SJSA1 (cell line): Measurements from ENCODE around the gene DIS3L2. TPM values are rescaled to one million over a fixed set of nuclear protein-coding genes. Genes with fewer than 3 reads are reported as not detected.

ENCODE experiments used
- DNase-seq, 2 experiments: peaks; one replicate each; pipeline ENCODE4 v3.0.0-alpha.2; 2015 to 2020; ENCODE audit warnings: low spot score in 2 of 2, low read depth in 1 of 2
- H3K27ac ChIP-seq: fragments of 250-450 bp; sonication (Bioruptor Pico); 2 replicates; pipeline ENCODE4 v1.5.1; 2020; ENCODE audit warnings: mild to moderate bottlenecking, moderate library complexity
- H3K27me3 ChIP-seq: fragments of 250-450 bp; sonication (Bioruptor Pico); replicated peaks from 2 replicates; pipeline ENCODE4 v1.5.1; 2020; ENCODE audit warnings: mild to moderate bottlenecking, moderate library complexity
- H3K36me3 ChIP-seq: fragments of 250-450 bp; sonication (Bioruptor Pico); 2 replicates; pipeline ENCODE4 v1.5.1; 2020; ENCODE audit warnings: mild to moderate bottlenecking
- H3K4me1 ChIP-seq: fragments of 250-450 bp; sonication (Bioruptor Pico); replicated peaks from 2 replicates; pipeline ENCODE4 v1.6.1; 2021; ENCODE audit warnings: mild to moderate bottlenecking
- H3K4me3 ChIP-seq: fragments of 250-450 bp; sonication (Bioruptor Pico); 2 replicates; pipeline ENCODE4 v1.5.1; 2020; ENCODE audit warnings: mild to moderate bottlenecking
- H3K9me3 ChIP-seq: fragments of 250-450 bp; sonication (Bioruptor Pico); replicated peaks from 2 replicates; pipeline ENCODE4 v1.5.1; 2020; ENCODE audit warnings: mild to moderate bottlenecking
- total RNA-seq: library from RNA; depleted of rRNA; stranded (reverse); fragments of >200 nt; shearing (Covaris generic); gene quantifications from 2 replicates; pipeline ENCODE4 v1.2.3, GENCODE V29; 2014

Gene DIS3L2
- total RNA-seq, 1 experiment from 2014 or later: 20.6 TPM

DNA sequence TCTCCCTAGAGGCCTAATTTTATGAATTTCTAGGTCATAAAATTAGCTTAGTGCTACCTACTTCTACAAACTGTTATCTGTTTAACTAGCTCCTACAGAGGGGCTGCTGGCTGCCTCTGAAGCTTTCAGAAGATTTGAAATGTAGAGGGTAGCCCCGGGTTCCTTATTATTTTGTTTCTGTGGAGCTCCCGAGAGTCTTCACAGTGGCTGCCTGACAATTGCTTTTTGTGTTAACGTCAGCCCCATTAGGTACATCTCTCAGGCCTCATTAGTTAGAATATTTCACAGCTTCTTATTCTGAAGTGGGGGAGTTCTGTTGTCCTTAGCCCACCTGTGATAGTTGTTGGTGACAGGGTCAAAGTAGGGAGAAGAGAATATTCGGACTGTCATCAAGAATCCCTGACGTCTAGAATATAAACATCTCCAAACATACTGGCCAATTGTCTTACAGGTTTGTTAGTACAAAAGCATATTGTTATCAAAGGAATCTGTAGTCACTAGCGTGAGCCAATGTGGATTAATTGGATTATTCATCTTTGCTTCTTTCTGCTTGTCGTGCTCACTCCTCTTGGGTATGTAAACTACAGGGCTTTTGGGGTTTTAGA is 77.5 kb downstream of the DIS3L2 start:
- Histone ChIP-seq H3K36me3 (peaks cover 8% of the 10 kb centered on the region), H3K9me3 (no peaks in the 10 kb centered on the region; the same call in 1 of the 2 replicates), H3K4me1 (no peaks in the 10 kb centered on the region), H3K27me3 (no peaks in the 10 kb centered on the region), H3K27ac (no peak overlapping the region), H3K4me3 (no peak overlapping the region)
- no peak for DNase-seq

DNA sequence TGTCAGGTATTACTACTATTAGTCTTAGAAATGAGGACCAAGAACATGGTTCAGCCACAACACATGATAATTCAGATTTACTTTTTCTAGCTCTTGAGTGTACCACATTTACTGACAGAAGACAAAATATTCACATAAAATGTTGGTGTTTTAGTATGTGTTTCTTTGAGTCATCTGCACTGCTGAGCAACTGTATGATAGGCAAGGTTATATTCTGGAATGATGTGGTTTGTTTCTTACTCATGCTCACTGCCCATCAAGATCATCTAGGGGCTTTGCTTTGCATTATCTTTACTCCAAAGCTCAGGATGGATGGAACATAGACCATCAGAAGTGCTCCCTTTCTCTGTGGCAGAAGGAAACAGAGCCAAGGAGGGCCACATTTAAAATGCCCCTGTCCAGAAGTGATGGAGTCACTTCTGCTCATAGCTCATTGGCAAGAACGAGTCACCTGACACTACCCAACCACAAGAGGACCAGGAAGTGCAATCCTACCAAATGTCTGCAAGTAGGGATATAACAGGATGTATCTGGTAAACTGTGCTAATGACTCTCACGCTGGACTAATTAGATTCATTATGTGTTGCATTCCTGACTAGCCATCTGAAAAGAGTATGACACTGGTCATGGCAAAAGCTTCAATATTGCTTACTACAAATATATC is 81.5 kb downstream of the DIS3L2 start:
- Histone ChIP-seq H3K4me3 (no peak overlapping the region), H3K9me3 (no peaks in the 10 kb centered on the region; the same call in 1 of the 2 replicates), H3K27ac (no peak overlapping the region), H3K27me3 (no peaks in the 10 kb centered on the region), H3K36me3 (peaks cover 3% of the 10 kb centered on the region; the same call in 1 of the 2 replicates), H3K4me1 (no peaks in the 10 kb centered on the region)
- DNase-seq: no peak

DNA sequence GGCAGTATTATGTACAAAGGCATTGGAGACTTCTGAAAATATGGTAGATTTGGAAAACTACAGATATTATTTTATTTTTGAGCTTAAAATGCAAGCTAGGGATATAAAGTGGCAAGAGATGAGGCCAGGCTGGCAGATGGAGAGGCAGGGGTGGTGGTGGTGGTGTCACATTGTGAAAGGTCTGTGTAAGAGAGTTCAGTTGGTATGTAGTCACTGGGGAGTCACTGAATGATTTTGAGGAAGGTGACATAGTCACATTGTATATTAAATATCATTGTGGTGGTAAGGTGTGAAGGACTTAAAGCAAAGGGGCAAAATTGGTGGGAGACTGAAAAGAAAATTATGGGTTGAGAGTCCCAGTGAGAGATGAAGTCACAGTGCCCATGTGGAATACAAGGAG is 82.5 kb downstream of the DIS3L2 start:
- H3K36me3 ChIP-seq: peaks cover 3% of the 10 kb centered on the region; the same call in 1 of the 2 replicates
- DNase-seq: no peak
- H3K27ac ChIP-seq: no peak overlapping the region
- no peak overlapping the region for H3K4me3 ChIP-seq
- no peaks in the 10 kb centered on the region for H3K9me3 ChIP-seq
- no peaks in the 10 kb centered on the region for H3K27me3 ChIP-seq
- no peaks in the 10 kb centered on the region for H3K4me1 ChIP-seq

DNA sequence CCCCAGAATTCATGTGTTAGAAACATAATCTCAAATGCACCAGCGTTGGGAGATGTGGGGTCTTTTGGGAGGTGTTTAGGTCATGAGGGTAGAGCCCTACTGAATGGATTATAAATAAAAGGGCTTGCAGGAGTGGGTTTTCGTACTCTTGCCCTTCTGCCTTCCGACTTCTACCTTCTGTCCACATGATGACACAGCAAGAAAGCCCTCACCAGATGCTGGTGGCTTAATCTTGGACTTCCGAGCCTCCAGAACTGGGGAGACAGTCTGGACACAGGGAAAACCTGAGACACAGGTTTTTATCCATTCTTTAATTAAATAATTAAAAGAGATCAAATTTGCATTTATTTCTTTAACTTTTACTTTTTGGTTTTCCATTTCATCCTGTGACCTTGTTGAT is 87.8 kb downstream of the DIS3L2 start:
- H3K4me3 ChIP-seq: no peak overlapping the region
- no peaks in the 10 kb centered on the region for H3K4me1 ChIP-seq
- H3K36me3 ChIP-seq: no peaks in the 10 kb centered on the region
- H3K27ac ChIP-seq: no peak overlapping the region
- H3K27me3 ChIP-seq: no peaks in the 10 kb centered on the region
- no peak for DNase-seq
- no peaks in the 10 kb centered on the region for H3K9me3 ChIP-seq

DNA sequence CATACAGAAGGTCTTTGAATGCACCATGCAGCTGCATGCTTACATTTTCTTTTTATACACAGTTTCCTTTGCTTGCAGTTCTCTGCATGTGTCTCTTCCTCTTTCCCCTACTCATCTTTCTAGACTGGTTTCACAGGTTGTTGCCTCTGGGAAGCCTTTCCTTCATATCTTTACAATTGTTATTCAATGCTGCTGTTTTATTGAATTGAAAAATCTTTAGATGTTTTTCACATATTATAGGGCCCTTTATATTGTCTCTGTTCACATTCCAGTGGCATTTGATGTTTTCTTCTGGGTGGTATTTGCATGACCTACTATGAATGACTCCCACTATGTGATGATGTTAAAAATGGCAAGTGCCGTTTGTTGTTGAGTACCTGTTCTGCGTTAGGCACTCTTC is 91.1 kb downstream of the DIS3L2 start:
- H3K27ac ChIP-seq: no peak overlapping the region
- H3K4me3 ChIP-seq: no peak overlapping the region
- H3K36me3 ChIP-seq: no peaks in the 10 kb centered on the region
- no peaks in the 10 kb centered on the region for H3K4me1 ChIP-seq
- H3K9me3 ChIP-seq: no peaks in the 10 kb centered on the region
- H3K27me3 ChIP-seq: no peaks in the 10 kb centered on the region
- DNase-seq: no peak

DNA sequence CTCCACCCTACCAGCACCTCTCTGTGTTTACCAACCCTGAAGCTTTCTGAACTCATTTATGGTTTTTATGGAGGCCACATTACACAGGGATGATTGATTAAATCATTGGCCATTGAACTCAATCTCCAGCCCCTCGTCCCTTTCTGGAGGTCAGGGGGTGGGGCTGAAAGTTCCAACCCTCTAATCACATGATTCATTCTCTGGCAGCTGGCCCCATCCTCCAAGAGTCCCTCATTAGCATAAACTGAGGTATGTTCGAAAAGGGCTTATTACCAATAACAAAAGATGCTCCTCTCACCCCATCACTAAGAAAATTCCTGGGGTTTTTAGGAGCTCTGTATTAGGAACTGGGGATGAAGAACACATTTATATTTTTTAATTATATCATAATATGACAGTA is 92.3 kb downstream of the DIS3L2 start:
- H3K27ac ChIP-seq: no peak overlapping the region
- no peak for DNase-seq
- H3K36me3 ChIP-seq: no peaks in the 10 kb centered on the region
- no peaks in the 10 kb centered on the region for H3K27me3 ChIP-seq
- no peaks in the 10 kb centered on the region for H3K9me3 ChIP-seq
- H3K4me1 ChIP-seq: no peaks in the 10 kb centered on the region
- no peak overlapping the region for H3K4me3 ChIP-seq

DNA sequence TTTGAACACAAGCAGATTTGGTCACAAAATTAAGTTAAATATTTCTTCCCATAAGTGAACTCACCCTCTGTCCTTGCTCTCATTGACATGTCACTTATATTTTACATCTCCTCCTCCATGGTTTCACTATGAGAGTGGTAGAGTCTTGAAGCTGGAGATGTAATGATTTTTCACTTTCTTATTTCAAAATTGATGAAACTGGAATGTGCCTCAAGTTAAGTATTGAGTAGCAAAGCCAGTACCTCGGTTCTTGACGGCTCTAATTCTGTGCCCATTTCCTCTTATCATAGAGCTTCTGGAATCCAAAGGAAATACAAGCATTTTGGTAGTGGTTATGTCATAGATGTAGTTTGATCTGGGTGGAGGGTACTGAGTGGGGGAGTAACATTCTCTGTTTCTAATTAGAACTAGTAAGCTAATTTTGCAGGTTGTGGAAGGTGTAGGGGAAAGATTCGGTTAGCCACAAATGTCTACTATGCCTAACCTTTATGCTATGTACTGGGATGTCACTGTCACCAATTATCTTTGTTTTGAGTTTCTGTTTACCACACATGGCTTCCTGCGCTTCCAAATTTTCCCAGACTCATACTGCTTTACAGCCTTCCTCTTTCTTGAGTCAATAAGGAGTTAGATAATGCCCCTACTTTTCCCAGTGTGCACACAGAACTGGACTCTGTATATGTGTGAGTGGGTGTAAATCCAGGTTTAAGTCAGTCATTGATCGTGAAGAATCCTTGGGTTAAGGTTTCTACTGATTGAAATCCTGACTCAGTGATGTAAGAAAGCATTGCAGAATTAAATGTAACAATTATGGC is 96.8 kb downstream of the DIS3L2 start:
- DNase-seq: no peak
- H3K4me3 ChIP-seq: no peak overlapping the region
- H3K27ac ChIP-seq: no peak overlapping the region
- H3K9me3 ChIP-seq: no peaks in the 10 kb centered on the region
- no peaks in the 10 kb centered on the region for H3K36me3 ChIP-seq
- no peaks in the 10 kb centered on the region for H3K4me1 ChIP-seq
- no peaks in the 10 kb centered on the region for H3K27me3 ChIP-seq

DNA sequence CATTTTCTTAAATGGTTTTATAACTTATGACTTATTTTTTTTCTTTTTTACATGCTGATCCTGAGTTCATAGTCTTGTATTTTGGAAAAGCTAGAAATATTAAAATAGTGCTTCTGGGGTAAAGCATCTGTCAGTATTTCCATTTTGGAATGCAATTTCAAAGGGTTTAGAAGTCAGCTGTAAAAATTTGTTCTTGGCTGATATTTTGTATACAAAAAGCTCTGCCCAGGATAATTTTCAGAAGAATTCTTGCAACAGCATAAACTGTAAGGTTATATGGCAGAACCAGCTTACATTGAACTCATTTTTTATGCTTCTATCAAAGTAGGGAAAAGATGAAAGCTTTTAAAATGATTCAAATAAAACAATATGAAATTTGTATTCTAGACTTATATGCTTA is 97.4 kb downstream of the DIS3L2 start:
- DNase-seq: no peak
- Histone ChIP-seq H3K36me3 (no peaks in the 10 kb centered on the region), H3K27me3 (no peaks in the 10 kb centered on the region), H3K9me3 (no peaks in the 10 kb centered on the region), H3K4me1 (no peaks in the 10 kb centered on the region), H3K27ac (no peak overlapping the region), H3K4me3 (no peak overlapping the region)

DNA sequence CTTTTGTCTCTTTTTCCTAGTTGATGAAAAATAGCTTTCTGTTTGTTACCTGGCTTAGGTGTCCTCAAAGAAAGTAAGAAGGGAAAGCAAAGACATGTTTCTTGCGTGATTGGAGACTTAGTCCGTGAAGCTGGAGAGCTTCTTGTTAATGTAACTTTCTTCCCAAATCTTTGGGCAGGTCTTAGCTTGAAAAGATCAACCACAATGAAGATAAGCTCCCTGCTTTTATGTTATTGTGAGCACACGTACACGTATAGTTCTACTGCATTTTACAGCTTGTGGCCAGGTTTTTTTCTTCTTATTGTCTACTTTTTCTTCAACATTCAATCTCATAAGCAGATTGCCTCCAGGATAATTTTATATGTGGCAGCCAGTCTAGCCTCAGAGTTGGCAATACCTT is 99.8 kb downstream of the DIS3L2 start:
- Histone ChIP-seq H3K4me3 (no peak overlapping the region), H3K27ac (no peak overlapping the region), H3K27me3 (no peaks in the 10 kb centered on the region), H3K36me3 (no peaks in the 10 kb centered on the region), H3K9me3 (no peaks in the 10 kb centered on the region), H3K4me1 (no peaks in the 10 kb centered on the region)
- DNase-seq: no peak

DNA sequence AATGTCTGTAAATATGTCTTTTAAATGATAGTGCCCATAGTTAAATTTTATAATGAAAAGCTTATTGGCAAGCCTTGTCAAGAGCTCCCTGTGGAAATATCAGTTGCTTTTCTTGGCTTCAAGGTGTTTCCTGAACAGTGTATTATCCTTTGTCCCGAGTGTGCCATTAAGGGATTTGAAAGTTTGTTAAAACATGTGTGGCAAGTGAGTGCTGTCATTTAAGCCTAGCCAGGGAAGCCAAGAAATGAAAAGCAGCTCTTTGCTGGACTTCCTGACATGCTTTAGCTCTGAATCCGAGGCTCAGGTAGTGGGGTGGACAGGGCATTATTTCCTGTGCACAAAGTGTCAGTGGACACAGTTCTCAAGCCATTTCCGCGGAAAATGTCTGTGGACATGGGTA is 111.5 kb downstream of the DIS3L2 start:
- H3K9me3 ChIP-seq: no peaks in the 10 kb centered on the region
- H3K4me3 ChIP-seq: no peak overlapping the region
- H3K4me1 ChIP-seq: no peaks in the 10 kb centered on the region
- no peaks in the 10 kb centered on the region for H3K27me3 ChIP-seq
- no peaks in the 10 kb centered on the region for H3K36me3 ChIP-seq
- no peak overlapping the region for H3K27ac ChIP-seq
- no peak for DNase-seq

DNA sequence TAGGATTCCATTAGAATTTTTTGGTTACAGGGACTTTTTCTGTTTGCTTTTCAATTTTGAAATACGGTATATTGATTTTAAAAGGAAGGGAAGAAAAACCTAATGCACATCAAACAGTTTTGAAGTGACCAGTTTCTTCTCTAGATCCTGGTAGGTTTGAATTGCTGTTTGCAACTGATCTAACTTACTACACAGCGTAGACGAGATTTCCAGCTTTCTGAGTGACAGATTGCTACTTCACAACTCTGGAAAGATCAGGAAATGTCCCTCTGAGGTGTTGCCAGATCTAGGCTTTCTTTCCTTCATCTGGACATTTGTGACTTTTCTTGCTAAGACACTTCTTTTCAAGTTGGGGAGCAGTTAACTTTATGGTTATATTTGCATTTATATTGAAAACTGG is 112.2 kb downstream of the DIS3L2 start:
- Histone ChIP-seq H3K27ac (no peak overlapping the region), H3K4me3 (no peak overlapping the region), H3K27me3 (no peaks in the 10 kb centered on the region), H3K9me3 (no peaks in the 10 kb centered on the region), H3K36me3 (no peaks in the 10 kb centered on the region), H3K4me1 (no peaks in the 10 kb centered on the region)
- DNase-seq: no peak

DNA sequence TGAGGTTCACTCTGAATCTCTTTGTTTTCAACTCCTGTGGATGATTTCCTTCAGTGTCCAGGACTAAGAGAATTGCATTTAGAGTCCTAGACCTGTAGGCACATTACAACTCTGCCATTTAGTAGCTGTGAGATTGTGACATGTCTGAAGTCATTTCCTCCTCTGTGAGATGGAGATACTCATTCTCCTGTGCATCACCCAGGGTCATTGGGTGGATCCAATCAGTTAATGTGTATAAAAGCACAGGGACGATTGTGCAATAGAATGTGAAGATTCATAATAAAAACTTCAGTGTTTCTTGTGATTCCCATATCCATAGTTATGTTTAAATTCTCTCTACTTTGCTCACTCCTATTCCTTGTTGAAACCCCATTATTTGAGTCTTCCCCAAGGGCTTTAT is 113.6 kb downstream of the DIS3L2 start:
- no peaks in the 10 kb centered on the region for H3K9me3 ChIP-seq
- H3K36me3 ChIP-seq: no peaks in the 10 kb centered on the region
- H3K27ac ChIP-seq: no peak overlapping the region
- no peak for DNase-seq
- H3K4me1 ChIP-seq: no peaks in the 10 kb centered on the region
- no peak overlapping the region for H3K4me3 ChIP-seq
- H3K27me3 ChIP-seq: no peaks in the 10 kb centered on the region

DNA sequence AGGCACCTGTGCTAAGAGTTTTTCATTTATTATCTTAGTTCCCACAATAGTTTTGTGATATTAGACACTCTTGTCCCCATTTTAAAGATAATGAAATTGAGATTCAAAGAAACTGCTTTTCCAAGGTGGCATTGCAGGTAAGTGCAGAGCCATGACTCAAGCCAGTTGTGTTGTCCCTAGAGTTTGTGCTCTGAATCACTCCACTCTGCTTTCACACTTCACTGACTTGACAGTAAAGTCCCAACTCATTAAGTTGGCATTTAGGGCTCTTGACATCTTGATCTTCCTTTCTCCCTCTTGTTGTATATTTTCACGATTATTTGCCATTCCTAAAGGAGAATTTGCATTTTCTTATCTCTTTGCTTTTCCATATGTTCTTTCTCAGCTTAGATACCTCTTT is 114.3 kb downstream of the DIS3L2 start:
- Histone ChIP-seq H3K36me3 (no peaks in the 10 kb centered on the region), H3K27ac (no peak overlapping the region), H3K4me3 (no peak overlapping the region), H3K27me3 (no peaks in the 10 kb centered on the region), H3K9me3 (no peaks in the 10 kb centered on the region), H3K4me1 (no peaks in the 10 kb centered on the region)
- no peak for DNase-seq

DNA sequence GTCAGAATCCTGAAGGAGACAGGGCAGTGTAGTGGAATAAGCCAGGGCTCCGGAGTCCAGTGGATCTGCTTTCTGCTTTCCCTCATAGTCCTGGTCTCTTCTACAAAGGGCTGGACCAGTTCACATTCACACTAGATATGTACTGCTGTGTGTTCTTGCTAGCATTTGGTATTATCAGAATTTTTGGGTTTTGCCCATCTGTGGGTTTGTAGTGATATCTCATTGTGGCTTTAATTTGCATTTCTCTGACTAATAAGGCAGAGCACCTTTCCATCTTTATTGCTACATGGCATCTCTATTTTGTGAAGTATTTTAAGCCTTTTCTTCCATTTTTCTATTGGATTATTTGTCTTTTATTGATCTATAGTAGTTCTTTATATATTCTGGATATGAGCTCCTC is 114.8 kb downstream of the DIS3L2 start:
- Histone ChIP-seq H3K36me3 (no peaks in the 10 kb centered on the region), H3K9me3 (no peaks in the 10 kb centered on the region), H3K4me3 (no peak overlapping the region), H3K4me1 (no peaks in the 10 kb centered on the region), H3K27ac (no peak overlapping the region), H3K27me3 (no peaks in the 10 kb centered on the region)
- DNase-seq: no peak
